ENCODE results near the gene ICE1. TPM values are rescaled to one million over a fixed set of nuclear protein-coding genes. Genes with fewer than 3 reads are reported as not detected.

ICE1 gene
- total and polyA plus RNA-seq, 2 donors (not counting 1 experiment from before 2014, with no cell fraction given): 6.5 to 39.7 TPM

DNA sequence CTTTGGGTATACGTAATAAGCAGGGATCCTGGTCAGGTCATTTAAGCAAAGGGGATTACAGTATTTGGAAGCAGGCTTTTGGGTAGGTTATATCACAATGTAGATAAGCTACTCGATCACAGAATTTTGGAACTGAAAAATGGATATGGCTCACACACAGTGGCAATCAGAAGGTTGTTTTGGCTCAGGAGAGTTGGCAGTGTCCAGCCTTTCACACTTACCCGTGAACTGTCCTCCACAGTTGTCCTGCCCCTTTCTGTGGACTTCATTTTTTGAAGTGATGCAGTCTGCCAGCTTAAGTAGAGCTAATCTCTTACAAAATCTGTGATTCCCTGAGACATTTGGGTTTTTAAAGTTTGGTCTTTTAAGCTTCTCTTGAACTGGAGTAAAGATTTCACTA, 30.7 kb downstream of the ICE1 start:
- H3K4me1 Mint-ChIP-seq: no peaks in the 10 kb centered on the region
- ChIA-PET POLR2A (no interaction called here), CTCF (no interaction called here)
- Histone ChIP-seq H3K4me3 (ENCODE audit: control extremely low read depth in 1 of 5, extremely low read depth in 1 of 5, insufficient read depth in 1 of 5, low read depth in 2 of 5, low read length in 4 of 5) (no peak overlapping the region), H3K79me2 (ENCODE audit: control insufficient read depth, insufficient read depth, low read length) (no peaks in the 10 kb centered on the region), H3K36me3 (replicated peaks in 1 of 2; ENCODE audit: control extremely low read depth in 1 of 2, control insufficient read depth in 1 of 2, extremely low read depth in 1 of 2, insufficient read depth in 2 of 2, low read length in 1 of 2) (peaks cover 14 to 58% of the 10 kb centered on the region in 2 experiments), H4K20me1 (ENCODE audit: control insufficient read depth, insufficient read depth, low read length, poor library complexity, severe bottlenecking) (no peaks in the 10 kb centered on the region), H3K27ac (ENCODE audit: low read length in 2 of 2) (no peak overlapping the region), H3K9me3 (ENCODE audit: control extremely low read depth in 1 of 3, control insufficient read depth in 2 of 3, insufficient read depth in 1 of 3, low read length in 2 of 3) (no peaks in the 10 kb centered on the region), H3K4me1 (ENCODE audit: control insufficient read depth in 2 of 2, insufficient read depth in 2 of 2, low read length in 2 of 2) (no peaks in the 10 kb centered on the region), H3K4me2 (replicated peaks; ENCODE audit: low read depth, low read length, poor library complexity, severe bottlenecking) (no peak overlapping the region), H3K27me3 (replicated peaks in 1 of 4; ENCODE audit: control extremely low read depth in 1 of 4, control insufficient read depth in 3 of 4, insufficient read depth in 4 of 4, low read length in 3 of 4) (no peaks in the 10 kb centered on the region), H3K9ac (ENCODE audit: low read length) (no peak overlapping the region), H2AFZ (ENCODE audit: insufficient read depth, low read depth, low read length, poor library complexity, severe bottlenecking) (no peak overlapping the region)
- ATAC-seq (ENCODE audit: low read depth) (no peak), DNase-seq (no peak)
- no peak overlapping the region for H3K27ac Mint-ChIP-seq
- H3K4me3 Mint-ChIP-seq: no peak overlapping the region
- WGBS (ENCODE audit: insufficient coverage): 100% methylated on average over 1 of the region's 3 CpGs
- intact Hi-C loops (cut with micrococcal nuclease): no loop called here
- H3K9me3 Mint-ChIP-seq (ENCODE audit: insufficient read depth): no peaks in the 10 kb centered on the region
- no peaks in the 10 kb centered on the region for H3K27me3 Mint-ChIP-seq
- no peak for TF ChIP-seq EZH2 (IDR thresholded peaks at IDR 0.05; ENCODE audit: borderline replicate concordance, insufficient read depth, low read depth, low read length, poor library complexity, severe bottlenecking)

DNA sequence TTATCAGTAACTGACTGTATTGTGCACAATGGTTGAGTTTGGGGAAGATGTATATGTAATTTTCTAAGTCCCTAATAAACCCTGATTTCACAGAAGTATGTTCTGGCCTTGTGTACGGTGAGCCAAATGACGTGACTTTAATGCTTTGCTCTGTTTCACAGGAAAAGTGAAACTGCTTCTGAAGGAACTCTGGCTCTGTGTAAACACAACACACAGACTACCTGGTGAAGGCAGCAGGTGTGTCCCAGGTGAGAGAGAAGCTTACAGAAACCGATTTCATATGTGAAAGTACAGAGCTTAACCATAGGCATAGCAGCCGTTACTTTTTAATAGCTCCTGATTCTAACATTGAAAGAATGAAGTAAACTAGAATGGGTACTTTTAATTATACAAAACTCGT, 31.9 kb downstream of the ICE1 start:
- Mint-ChIP-seq H3K9me3 (ENCODE audit: insufficient read depth) (no peaks in the 10 kb centered on the region), H3K27me3 (no peaks in the 10 kb centered on the region), H3K27ac (no peak overlapping the region), H3K4me1 (no peaks in the 10 kb centered on the region), H3K4me3 (no peak overlapping the region)
- H3K9me3 ChIP-seq (ENCODE audit: control extremely low read depth in 1 of 3, control insufficient read depth in 2 of 3, insufficient read depth in 1 of 3, low read length in 2 of 3): no peaks in the 10 kb centered on the region
- no peak overlapping the region for H3K27ac ChIP-seq (ENCODE audit: low read length in 2 of 2)
- DNase-seq (no peak), ATAC-seq (ENCODE audit: low read depth) (no peak)
- H3K36me3 ChIP-seq (replicated peaks in 1 of 2; ENCODE audit: control extremely low read depth in 1 of 2, control insufficient read depth in 1 of 2, extremely low read depth in 1 of 2, insufficient read depth in 2 of 2, low read length in 1 of 2): peaks cover 20 to 57% of the 10 kb centered on the region in 2 experiments
- H2AFZ ChIP-seq (ENCODE audit: insufficient read depth, low read depth, low read length, poor library complexity, severe bottlenecking): no peak overlapping the region
- intact Hi-C loops (cut with micrococcal nuclease): no loop called here
- ChIA-PET CTCF (no interaction called here), POLR2A (no interaction called here)
- H3K4me3 ChIP-seq (ENCODE audit: control extremely low read depth in 1 of 5, extremely low read depth in 1 of 5, insufficient read depth in 1 of 5, low read depth in 2 of 5, low read length in 4 of 5): no peak overlapping the region
- no peaks in the 10 kb centered on the region for H4K20me1 ChIP-seq (ENCODE audit: control insufficient read depth, insufficient read depth, low read length, poor library complexity, severe bottlenecking)
- no peaks in the 10 kb centered on the region for H3K27me3 ChIP-seq (replicated peaks in 1 of 4; ENCODE audit: control extremely low read depth in 1 of 4, control insufficient read depth in 3 of 4, insufficient read depth in 4 of 4, low read length in 3 of 4)
- no peaks in the 10 kb centered on the region for H3K79me2 ChIP-seq (ENCODE audit: control insufficient read depth, insufficient read depth, low read length)
- H3K4me1 ChIP-seq (ENCODE audit: control insufficient read depth in 2 of 2, insufficient read depth in 2 of 2, low read length in 2 of 2): no peaks in the 10 kb centered on the region
- no peak overlapping the region for H3K4me2 ChIP-seq (replicated peaks; ENCODE audit: low read depth, low read length, poor library complexity, severe bottlenecking)
- 94% methylated on average over 2 of the region's 5 CpGs for WGBS (ENCODE audit: insufficient coverage)
- no peak overlapping the region for H3K9ac ChIP-seq (ENCODE audit: low read length)
- TF ChIP-seq, protein P1, sequence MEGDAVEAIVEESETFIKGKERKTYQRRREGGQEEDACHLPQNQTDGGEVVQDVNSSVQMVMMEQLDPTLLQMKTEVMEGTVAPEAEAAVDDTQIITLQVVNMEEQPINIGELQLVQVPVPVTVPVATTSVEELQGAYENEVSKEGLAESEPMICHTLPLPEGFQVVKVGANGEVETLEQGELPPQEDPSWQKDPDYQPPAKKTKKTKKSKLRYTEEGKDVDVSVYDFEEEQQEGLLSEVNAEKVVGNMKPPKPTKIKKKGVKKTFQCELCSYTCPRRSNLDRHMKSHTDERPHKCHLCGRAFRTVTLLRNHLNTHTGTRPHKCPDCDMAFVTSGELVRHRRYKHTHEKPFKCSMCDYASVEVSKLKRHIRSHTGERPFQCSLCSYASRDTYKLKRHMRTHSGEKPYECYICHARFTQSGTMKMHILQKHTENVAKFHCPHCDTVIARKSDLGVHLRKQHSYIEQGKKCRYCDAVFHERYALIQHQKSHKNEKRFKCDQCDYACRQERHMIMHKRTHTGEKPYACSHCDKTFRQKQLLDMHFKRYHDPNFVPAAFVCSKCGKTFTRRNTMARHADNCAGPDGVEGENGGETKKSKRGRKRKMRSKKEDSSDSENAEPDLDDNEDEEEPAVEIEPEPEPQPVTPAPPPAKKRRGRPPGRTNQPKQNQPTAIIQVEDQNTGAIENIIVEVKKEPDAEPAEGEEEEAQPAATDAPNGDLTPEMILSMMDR (IDR thresholded peaks at IDR 0.05): no peak
- TF ChIP-seq EZH2 (IDR thresholded peaks at IDR 0.05; ENCODE audit: borderline replicate concordance, insufficient read depth, low read depth, low read length, poor library complexity, severe bottlenecking): no peak

All from B cell (primary cell).